GM18526 (cell line): ENCODE results near the gene ENOX1.

Source experiments
- POLR2A ChIP-seq: IDR thresholded peaks from 3 replicates; pipeline ENCODE4 v1.6.1; 2011; ENCODE audit not compliant: insufficient read length; ENCODE audit errors: extremely low read depth

Gene ENOX1

GRCh38 chr13:43268632-43269031 lies 518.1 kb downstream of the ENOX1 start:
- TF ChIP-seq POLR2A: no peak

DNA sequence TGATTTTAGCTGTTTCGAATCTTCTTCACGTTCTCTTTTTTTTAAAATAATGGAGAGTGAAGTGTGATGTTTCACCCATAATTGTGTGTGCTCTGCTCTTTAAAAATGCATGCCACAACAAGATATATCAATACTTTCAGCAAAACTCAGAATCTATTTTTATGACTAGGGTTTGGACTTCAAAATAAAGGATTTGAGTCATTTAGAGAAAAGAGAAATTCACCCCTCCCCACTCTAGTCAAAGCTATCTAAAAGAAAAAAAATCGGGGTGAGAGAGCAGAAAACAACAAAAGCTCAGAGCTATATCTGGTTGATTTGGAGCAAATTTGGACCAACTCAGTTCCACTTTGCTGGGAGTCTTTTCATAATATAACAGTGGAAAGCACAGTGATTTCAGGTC lies 518.9 kb downstream of the ENOX1 start:
- no peak for TF ChIP-seq POLR2A

GRCh38 chr13:43266936-43267615 lies 519.7 kb downstream of the ENOX1 start:
- TF ChIP-seq POLR2A: no peak

- no peak for TF ChIP-seq POLR2A
These were observed 521.7 kb downstream of the ENOX1 start for GRCh38 chr13:43265028-43265427.

DNA sequence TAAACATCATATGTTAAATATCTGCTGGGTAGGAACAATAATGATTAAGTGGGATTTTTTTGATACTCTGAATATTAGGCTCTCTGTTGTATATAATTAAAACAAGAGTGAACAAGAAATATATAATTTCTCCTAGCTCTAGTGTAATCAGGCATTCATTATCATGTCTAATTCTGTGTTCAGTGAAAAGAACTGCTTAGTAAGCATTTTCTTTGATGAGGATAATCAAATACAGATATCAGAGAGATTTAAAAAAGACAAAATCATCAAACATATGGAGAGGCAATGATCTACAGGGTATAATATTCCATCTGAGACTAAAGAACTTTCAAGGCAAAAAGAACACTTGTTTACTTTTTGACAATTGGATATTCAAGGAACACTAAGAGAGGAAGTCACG lies 522.3 kb downstream of the ENOX1 start:
- TF ChIP-seq POLR2A: no peak

- no peak for TF ChIP-seq POLR2A
These were observed 523.7 kb downstream of the ENOX1 start for GRCh38 chr13:43263047-43263446.

DNA sequence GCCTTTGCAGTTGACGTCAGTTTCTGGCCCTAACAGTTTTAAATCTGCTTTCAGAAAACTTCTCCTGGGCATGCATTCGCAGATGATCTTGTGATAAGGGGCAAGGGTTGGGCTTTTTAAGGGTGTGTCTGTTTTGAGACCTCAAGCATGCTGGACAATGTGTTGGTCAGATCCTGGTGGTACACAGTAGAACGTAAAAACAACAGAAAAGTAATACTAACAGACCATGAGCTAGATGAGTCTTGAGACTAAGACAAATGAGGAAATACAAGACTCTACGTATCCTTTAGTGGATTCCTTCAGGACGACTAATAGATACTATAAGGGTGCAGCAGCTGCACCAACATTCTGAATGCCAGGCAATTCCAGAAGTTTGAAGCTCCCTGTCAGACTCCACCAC lies 525.8 kb downstream of the ENOX1 start:
- TF ChIP-seq POLR2A: no peak

GRCh38 chr13:43258771-43259170 lies 528.0 kb downstream of the ENOX1 start:
- TF ChIP-seq POLR2A: no peak

DNA sequence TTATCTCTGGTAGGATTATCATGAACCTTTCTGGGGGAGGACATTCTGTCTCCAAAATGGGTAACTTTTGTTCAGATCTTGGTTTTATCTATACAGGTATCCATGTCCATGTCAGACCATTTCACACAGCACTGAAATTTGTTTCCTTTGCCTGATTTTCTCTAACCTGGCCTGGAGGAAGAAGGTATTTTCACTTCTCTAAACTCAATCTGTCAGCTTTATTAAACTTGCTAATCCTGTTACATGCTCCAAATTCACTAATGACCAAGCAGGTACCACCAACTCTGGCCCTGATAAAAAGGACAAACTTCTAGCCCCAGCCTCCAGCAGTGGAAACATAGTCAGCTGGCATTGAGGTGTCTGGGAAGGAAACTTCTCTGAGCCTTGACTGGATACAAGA lies 529.0 kb downstream of the ENOX1 start:
- no peak for TF ChIP-seq POLR2A

DNA sequence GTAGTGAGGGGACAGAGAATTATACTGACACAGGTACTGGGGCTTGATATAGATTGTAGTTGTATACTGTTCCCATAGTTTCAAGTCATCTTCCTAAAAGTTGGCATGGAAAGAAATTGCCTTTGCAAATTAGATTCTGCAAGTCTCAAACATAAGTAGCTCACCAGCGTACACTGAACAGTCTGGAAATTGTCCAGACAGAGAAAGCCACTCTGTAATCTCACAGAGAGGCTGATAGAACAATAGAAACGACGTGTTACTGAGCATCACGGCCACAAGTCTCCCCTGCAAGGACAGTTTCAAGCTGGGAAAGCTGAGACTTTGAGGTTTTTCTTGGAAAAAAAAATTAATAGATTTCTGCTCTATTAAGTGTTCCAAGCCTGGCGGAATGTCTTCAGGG lies 534.8 kb downstream of the ENOX1 start:
- TF ChIP-seq POLR2A: no peak

DNA sequence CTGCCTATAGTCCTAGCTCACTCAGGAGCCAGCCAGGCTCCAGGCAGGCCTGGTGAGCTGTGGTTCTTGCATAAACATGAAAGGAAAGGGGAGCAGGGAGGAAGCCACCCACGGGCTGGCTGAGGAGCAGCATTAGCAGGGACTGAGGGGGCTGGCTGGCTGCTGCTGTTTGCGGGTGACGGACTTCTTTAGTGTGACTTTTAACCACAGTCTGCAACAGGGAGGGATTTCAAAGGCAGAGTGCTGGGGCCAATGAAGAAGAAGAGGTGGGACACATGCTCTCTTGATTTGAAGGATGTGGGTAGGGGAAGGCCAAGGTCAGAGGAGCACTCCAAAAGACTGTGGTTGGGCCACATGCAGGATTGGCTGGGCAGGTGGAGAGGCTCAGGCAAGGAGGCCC lies 540.4 kb downstream of the ENOX1 start:
- no peak for TF ChIP-seq POLR2A

DNA sequence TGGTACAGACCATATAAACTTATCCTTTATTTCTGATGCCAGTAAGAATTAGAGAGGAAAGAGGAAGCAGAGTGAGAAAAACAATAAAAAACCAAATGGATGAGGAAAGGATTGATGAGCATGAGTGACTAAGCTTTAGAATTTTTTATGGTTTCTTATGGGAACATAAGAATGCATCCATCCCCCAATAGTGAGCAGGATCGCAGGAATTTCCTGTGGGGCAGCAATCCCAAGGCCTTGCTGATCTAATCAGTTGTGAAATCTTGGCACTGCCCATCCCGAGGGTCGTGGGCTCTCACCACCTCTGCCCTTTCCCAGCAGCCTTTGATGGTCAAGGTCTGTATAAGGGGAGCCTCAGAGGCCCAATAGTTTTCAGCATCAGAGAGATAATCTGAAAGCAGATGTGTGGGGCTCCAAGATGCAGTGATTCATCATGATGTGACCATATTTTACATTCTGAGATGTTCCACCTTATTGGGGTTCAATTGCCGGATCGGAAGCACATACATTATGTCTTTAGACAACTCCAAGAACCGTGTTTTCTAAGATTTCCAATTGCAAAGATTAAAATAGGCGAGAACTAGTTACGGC lies 541.3 kb downstream of the ENOX1 start:
- no peak for TF ChIP-seq POLR2A

GRCh38 chr13:43244481-43244880 lies 542.3 kb downstream of the ENOX1 start:
- TF ChIP-seq POLR2A: no peak

GRCh38 chr13:43243711-43244110 lies 543.1 kb downstream of the ENOX1 start:
- no peak for TF ChIP-seq POLR2A

DNA sequence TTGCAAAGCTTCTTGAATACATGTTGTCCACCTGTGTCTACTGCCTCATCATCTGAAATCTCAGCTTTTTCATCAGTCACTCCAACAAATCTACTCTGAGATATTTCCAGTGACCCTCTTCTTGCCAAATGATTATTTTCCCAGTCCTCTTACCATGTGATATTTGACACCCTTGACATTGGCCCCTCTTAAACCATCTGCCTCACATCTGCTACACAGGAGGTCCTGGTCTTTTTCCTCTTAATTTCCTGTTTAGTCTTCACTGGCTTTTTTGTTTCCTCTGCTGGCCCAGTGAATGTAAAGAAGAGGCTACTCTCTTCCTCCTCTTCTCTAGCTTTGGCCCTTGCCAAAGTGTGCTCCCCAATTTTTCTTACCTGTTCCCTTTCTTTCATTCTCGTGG lies 544.7 kb downstream of the ENOX1 start:
- TF ChIP-seq POLR2A: no peak

- TF ChIP-seq POLR2A: no peak
These were observed 546.5 kb downstream of the ENOX1 start for GRCh38 chr13:43240278-43240677.

DNA sequence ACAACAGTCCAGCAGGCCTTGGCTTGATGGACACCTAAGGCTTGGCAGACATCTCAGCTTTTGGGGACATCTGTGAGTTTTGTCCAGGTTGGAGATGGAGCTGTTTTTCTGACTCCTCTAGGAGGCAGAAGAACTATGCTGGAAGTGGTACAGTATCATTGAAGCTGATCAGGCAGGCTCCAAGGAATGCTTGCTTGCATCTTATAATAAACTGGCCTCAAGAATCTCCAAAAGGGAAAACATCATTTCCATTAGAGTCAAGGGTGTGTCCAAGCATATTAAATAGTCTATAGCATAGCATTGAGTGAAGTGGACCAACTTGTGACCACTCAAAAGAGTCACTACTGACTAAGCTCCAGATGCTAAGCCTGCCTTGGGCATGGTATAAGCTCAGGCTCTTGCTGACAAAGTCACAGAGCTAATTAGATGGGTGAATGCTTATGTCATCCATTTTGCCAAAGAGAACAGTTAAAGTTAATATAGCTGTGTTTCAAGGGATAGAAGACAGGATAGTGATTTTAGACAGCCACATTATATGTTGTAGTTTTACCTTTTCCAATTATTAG lies 547.4 kb downstream of the ENOX1 start:
- no peak for TF ChIP-seq POLR2A
